HG03066 (cell line): ENCODE data around the gene KCNQ1.

Experiments
- ATAC-seq: cut with Tn5 transposase; IDR thresholded peaks from one replicate; pipeline ENCODE4 v1.9.1; 2021; ENCODE audit warnings: low read depth; ENCODE audit not compliant: unreplicated experiment

Gene KCNQ1, protein sequence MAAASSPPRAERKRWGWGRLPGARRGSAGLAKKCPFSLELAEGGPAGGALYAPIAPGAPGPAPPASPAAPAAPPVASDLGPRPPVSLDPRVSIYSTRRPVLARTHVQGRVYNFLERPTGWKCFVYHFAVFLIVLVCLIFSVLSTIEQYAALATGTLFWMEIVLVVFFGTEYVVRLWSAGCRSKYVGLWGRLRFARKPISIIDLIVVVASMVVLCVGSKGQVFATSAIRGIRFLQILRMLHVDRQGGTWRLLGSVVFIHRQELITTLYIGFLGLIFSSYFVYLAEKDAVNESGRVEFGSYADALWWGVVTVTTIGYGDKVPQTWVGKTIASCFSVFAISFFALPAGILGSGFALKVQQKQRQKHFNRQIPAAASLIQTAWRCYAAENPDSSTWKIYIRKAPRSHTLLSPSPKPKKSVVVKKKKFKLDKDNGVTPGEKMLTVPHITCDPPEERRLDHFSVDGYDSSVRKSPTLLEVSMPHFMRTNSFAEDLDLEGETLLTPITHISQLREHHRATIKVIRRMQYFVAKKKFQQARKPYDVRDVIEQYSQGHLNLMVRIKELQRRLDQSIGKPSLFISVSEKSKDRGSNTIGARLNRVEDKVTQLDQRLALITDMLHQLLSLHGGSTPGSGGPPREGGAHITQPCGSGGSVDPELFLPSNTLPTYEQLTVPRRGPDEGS

GRCh38 chr11:2444821-2445745 is at the start of gene KCNQ1:
TSS of gene KCNQ1 (plus strand) at chr11:2445008. CDS start at chr11:2445099, 91 bp downstream.
- ATAC-seq = no peak

GRCh38 chr11:2395211-2395730 is 49.5 kb upstream of the KCNQ1 start:
- no peak for ATAC-seq

DNA sequence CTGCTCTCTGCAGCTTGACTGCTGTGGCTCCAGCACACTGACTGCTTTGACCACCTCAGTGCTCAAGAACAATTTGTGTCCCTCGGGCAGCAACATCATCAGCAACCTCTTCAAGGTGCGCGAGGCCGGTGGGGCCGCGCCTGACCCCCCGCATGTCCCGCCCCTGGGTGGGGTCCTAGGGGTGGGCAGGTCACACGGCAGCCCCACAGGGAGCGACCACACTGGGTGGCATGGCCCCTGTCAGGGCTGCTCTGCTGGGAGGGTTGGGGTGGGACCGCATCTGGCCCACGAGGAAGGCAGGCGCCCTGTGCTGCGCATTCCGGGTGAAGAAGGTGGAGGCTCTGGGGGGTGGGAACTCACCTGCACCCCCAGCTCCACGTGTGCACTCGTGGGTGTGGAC is 49.0 kb upstream of the KCNQ1 start:
- ATAC-seq = no peak

- no peak for ATAC-seq
These were observed 48.3 kb upstream of the KCNQ1 start for GRCh38 chr11:2396471-2396870.

DNA sequence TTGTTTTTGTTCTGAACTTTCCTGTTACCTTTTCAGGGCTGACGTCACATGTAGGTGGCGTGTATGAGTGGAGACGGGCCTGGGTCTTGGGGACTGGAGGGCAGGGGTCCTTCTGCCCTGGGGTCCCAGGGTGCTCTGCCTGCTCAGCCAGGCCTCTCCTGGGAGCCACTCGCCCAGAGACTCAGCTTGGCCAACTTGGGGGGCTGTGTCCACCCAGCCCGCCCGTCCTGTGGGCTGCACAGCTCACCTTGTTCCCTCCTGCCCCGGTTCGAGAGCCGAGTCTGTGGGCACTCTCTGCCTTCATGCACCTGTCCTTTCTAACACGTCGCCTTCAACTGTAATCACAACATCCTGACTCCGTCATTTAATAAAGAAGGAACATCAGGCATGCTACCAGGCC is 47.8 kb upstream of the KCNQ1 start:
- no peak for ATAC-seq

GRCh38 chr11:2398664-2399355 is 46.0 kb upstream of the KCNQ1 start:
- ATAC-seq = no peak

- ATAC-seq = no peak
These were observed 45.2 kb upstream of the KCNQ1 start for GRCh38 chr11:2399488-2400068.

DNA sequence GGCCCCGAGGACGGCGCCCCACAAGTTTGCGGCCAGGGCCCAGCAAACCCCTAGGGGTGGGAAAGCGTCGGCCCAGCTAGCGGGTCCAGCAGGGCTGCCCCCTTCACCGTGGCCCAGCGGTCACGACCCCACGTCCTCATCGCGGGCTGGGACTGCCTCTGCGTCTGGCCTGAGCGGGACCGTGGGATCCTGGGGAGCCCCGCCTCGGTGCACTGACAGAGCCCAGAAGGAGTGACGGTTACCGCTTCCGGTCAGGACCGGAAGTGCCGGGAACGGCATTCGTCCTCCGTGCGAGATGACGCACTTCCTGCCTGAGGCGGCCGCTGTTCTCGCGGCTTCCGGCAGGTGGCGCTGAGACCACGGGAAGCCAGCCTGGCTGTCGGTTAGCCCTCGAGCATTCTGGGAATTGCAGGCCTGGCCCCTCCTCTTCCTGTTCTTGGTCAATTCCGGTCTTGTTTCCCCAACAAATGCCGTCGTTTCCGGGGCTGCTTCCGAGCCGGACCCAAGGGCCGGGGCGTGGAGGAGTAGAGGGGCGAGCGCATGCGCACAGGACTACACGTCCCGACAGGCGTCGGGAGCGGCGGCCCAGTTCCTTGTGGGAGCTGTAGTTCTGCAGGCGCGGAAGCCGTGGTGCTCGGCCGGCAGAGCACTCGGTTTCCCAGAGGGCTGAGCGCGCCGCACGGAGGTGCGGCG is 44.6 kb upstream of the KCNQ1 start, which contains the start of gene TSSC4:
Gene TSSC4, plus strand, starts transcription at position 682 of the 693 bp plus-strand sequence. CDS start 1,884 bp downstream, outside the sequence.
- peak; percentile 85 for ATAC-seq

GRCh38 chr11:2400762-2401435 is 43.9 kb upstream of the KCNQ1 start:
- peak; percentile 4 for ATAC-seq

DNA sequence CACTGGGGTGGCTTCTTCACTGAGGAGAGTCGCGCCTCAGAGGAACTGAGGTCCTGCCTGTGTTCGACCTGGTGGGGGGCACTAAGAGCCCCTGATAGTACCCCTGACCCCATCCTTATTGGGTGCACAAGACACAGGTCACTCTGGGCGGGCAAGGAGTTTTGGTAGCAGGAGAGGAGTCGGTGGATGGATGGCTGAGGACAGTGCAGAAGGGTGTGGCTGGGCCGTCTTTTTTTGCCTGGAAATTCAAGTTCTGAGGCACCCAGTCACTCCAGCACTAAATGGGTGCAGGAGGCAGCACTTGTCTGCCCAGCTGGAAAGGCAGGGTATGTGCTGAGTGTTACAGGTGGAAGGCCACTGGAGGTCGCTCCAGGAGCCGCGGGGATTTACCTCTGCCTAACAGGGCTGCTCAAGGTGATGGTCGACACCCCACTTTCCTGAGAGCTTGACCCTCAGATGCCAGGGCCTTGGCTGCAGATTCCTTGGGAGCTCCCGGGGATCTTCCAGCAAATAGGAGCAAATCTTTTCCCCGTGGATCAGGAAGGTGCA is 43.3 kb upstream of the KCNQ1 start:
- no peak for ATAC-seq

DNA sequence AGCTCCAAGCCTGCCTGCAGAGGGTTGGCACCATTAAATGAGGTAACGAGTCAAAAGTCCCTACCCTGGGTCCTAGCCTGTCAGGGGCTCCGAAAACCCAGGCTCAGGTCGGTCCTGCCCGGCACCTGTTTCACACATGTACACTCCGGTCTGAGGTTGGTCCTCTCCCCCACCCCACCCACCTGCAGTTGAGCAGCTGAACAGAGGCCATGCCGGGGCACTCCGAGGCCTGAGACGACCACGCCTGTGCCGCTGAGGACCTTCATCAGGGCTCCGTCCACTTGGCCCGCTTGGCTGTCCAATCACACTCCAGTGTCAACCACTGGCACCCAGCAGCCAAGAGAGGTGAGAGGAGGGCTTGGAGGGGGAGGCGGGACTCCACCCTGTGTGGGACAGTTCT is 42.7 kb upstream of the KCNQ1 start:
- no peak for ATAC-seq

- ATAC-seq = no peak
These were observed 41.7 kb upstream of the KCNQ1 start for GRCh38 chr11:2402890-2403645.

DNA sequence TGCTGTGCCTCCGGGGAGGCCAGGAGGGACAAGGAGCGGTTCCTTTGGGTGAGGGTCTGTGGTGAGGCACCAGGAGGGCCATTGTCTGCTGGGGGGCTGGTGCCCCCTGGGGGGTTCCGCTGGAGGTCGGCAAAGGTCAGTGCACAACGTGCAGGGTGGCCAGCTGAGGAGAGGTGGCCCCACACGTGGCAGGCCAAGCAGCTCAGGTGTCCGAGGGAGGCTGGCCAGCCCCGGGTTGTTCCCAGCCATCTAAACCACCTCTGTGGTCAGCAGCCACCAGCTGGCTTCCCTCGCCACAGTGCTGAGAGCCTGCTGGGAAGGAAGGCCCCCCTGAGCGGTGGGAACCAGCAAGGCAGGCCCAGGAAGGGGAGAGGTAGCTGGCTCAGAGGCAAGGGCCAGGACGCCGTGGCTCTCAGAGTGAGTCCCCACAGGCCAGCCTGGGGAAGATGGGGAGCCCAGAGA is 40.0 kb upstream of the KCNQ1 start:
- ATAC-seq = no peak

- no peak for ATAC-seq
These were observed 38.4 kb upstream of the KCNQ1 start for GRCh38 chr11:2406451-2406850.

DNA sequence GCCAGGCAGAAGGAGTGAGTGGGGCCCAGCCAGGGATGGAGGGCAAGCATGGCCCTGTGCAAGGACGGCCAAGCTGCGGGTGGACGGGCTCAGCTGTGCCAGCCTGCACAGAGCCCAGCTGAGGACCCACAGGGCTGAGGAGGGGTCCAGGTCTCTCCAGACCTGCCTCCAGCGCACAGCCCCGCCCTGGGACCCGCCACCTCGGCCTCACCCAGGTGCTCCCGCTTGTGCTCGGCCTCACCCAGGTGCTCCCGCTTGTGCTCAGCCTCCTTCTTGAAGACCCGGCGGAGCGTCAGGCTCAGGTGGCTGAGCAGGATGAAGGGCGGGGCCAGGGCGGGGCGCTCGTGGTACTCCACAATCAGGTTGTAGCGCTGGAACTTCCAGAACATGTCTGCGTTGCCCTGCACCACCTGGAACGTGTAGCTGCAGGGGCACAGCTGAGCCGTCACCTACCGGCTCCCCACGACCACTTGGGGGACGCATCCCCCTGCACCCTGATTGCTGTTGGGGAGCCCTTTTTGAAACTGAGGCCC is 37.9 kb upstream of the KCNQ1 start:
- ATAC-seq = no peak

GRCh38 chr11:2408671-2409070 is 36.1 kb upstream of the KCNQ1 start:
- ATAC-seq = no peak

- no peak for ATAC-seq
These were observed 35.7 kb upstream of the KCNQ1 start for GRCh38 chr11:2409126-2409525.
